ENCODE data around the gene C19orf18. TPM values are rescaled to one million over a fixed set of nuclear protein-coding genes. Genes with fewer than 3 reads are reported as not detected.

The C19orf18 gene
- total RNA-seq, 1 experiment from 2014 or later = 0.98 TPM

DNA sequence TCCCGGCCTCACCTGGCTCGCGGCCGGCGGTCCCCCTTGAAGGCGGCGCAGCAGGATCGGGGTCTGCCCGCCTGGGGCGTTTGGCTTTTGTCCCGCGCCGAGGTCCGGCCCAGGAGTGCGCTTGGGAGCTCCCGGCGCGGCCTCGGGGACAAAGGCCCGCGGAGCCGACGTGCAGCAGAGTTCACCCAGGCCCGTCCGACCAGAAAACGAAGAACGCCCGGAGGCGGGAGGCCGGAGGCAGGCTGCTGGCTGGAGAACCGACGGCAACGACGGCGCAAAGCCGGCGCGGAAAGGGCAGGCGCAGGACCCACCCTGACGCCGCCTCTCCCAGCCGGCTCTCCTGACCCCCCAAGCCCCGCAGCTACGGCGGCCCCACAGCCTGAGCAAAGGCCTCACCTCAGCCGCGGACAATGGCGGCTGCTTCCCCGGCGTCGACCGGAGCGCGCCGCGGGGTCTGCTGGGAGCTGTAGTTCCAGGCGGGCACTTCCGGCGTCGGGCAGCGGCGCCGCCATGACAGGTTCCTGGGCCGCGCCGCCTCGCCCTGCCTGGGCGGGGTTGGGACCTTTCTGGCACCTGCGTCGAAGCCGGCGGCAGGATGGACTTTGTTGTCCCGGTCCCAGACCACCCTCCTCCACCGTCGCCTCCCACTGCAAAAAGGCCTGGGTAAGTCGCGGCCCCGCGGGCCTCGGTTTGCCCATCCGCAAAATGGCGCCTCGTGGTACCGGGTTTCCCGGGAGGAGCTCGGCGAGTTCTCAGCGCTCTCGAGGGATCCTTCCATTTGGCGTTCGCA, 28.2 kb upstream of the C19orf18 start, which contains the start of gene ZNF606:
Gene ZNF606 (minus strand): TSS at position 437 of the 790 bp plus-strand sequence. CDS start 1,501 bp downstream, outside the sequence.
- BruUV-seq (replicated peaks) = no TSS peak
- H3K9me3 ChIP-seq (ENCODE audit: control insufficient read depth, insufficient read depth, low read depth, low read length) = peaks cover 63% of the 10 kb centered on the region
- DNase-seq (ENCODE audit: low read depth, low spot score) (no peak), ATAC-seq (peak; percentile 99)
- intact Hi-C loops (cut with micrococcal nuclease; ENCODE audit: unreplicated experiment) = no loop called here
- peak; percentile 38 for TF ChIP-seq TCF7L2 (IDR thresholded peaks at IDR 0.05; ENCODE audit: low read depth, low read length)
- TF ChIP-seq, protein P1, sequence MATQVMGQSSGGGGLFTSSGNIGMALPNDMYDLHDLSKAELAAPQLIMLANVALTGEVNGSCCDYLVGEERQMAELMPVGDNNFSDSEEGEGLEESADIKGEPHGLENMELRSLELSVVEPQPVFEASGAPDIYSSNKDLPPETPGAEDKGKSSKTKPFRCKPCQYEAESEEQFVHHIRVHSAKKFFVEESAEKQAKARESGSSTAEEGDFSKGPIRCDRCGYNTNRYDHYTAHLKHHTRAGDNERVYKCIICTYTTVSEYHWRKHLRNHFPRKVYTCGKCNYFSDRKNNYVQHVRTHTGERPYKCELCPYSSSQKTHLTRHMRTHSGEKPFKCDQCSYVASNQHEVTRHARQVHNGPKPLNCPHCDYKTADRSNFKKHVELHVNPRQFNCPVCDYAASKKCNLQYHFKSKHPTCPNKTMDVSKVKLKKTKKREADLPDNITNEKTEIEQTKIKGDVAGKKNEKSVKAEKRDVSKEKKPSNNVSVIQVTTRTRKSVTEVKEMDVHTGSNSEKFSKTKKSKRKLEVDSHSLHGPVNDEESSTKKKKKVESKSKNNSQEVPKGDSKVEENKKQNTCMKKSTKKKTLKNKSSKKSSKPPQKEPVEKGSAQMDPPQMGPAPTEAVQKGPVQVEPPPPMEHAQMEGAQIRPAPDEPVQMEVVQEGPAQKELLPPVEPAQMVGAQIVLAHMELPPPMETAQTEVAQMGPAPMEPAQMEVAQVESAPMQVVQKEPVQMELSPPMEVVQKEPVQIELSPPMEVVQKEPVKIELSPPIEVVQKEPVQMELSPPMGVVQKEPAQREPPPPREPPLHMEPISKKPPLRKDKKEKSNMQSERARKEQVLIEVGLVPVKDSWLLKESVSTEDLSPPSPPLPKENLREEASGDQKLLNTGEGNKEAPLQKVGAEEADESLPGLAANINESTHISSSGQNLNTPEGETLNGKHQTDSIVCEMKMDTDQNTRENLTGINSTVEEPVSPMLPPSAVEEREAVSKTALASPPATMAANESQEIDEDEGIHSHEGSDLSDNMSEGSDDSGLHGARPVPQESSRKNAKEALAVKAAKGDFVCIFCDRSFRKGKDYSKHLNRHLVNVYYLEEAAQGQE (IDR thresholded peaks at IDR 0.05; ENCODE audit: insufficient read depth in 1 of 2, low read depth in 2 of 2, low read length in 1 of 2) = no peak
- no peak for TF ChIP-seq SIN3A (IDR thresholded peaks at IDR 0.05; ENCODE audit: borderline replicate concordance, insufficient read depth, low read depth, low read length)
- TF ChIP-seq POLR2AphosphoS5 (IDR thresholded peaks at IDR 0.05; ENCODE audit: low read depth, low read length) = peak; percentile 87
- TF ChIP-seq, protein P2, sequence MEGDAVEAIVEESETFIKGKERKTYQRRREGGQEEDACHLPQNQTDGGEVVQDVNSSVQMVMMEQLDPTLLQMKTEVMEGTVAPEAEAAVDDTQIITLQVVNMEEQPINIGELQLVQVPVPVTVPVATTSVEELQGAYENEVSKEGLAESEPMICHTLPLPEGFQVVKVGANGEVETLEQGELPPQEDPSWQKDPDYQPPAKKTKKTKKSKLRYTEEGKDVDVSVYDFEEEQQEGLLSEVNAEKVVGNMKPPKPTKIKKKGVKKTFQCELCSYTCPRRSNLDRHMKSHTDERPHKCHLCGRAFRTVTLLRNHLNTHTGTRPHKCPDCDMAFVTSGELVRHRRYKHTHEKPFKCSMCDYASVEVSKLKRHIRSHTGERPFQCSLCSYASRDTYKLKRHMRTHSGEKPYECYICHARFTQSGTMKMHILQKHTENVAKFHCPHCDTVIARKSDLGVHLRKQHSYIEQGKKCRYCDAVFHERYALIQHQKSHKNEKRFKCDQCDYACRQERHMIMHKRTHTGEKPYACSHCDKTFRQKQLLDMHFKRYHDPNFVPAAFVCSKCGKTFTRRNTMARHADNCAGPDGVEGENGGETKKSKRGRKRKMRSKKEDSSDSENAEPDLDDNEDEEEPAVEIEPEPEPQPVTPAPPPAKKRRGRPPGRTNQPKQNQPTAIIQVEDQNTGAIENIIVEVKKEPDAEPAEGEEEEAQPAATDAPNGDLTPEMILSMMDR (IDR thresholded peaks at IDR 0.05) = no peak
- no peaks in the 10 kb centered on the region for H3K27me3 ChIP-seq (ENCODE audit: control insufficient read depth, insufficient read depth, low read length)
- peak within 1 kb of the TSS; percentile 85 for H3K27ac ChIP-seq (ENCODE audit: low read length)
- peaks cover 3% of the 10 kb centered on the region; the same call in 1 of the 2 replicates for H3K36me3 ChIP-seq (ENCODE audit: control insufficient read depth, insufficient read depth, low read length)
- ChIA-PET POLR2A (interaction anchor here (0.7 kb wide), 2 partner anchors 11 to 362 kb away, joined by 3 read pairs; no protein-coding TSS in a partner anchor), CTCF (no interaction called here)
- H3K4me1 ChIP-seq (ENCODE audit: control insufficient read depth, insufficient read depth, low read length) = no peaks in the 10 kb centered on the region
- peak within 1 kb of the TSS; percentile 71 to 90 for H3K4me3 ChIP-seq (ENCODE audit: low read depth in 2 of 2, low read length in 2 of 2)
- in situ Hi-C loops (cut with HindIII; ENCODE audit: low pct_unique_long_range_greater_than_20kb, low sequenced_read_pairs) = no loop called here

DNA sequence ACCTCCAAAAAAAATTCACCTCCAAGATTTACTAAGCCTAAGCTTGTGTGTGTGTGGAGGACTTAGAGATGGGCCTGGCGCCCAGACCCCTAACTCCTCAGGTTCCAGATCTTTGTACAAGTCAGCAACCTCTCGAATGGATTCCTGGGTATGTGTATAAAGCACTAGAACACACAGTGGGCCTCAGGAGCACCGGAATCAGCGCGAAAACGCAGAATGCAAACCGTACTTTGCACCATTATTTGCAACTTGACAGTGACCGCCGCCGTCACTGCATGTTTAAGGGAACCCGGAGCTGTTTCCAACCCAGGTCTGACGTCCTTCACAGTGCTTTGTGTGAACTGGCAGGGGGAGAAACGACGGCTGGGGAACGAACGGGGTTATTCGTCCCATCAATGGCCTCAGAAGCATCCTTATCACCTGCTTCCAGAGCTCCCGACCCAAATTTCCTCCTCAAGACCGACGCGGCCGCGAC, 27.6 kb upstream of the C19orf18 start:
- Histone ChIP-seq H3K36me3 (ENCODE audit: control insufficient read depth, insufficient read depth, low read length) (peaks cover 3% of the 10 kb centered on the region; the same call in 1 of the 2 replicates), H3K4me3 (ENCODE audit: low read depth in 2 of 2, low read length in 2 of 2) (peak overlapping the region; percentile 71 to 90), H3K27ac (ENCODE audit: low read length) (peak overlapping the region; percentile 85), H3K4me1 (ENCODE audit: control insufficient read depth, insufficient read depth, low read length) (no peaks in the 10 kb centered on the region), H3K27me3 (ENCODE audit: control insufficient read depth, insufficient read depth, low read length) (no peaks in the 10 kb centered on the region), H3K9me3 (ENCODE audit: control insufficient read depth, insufficient read depth, low read depth, low read length) (peaks cover 62% of the 10 kb centered on the region)
- intact Hi-C loops (cut with micrococcal nuclease; ENCODE audit: unreplicated experiment) (no loop called here), in situ Hi-C loops (cut with HindIII; ENCODE audit: low pct_unique_long_range_greater_than_20kb, low sequenced_read_pairs) (no loop called here)
- BruUV-seq (replicated peaks) = no TSS peak
- CTCF ChIA-PET = no interaction called here
- ATAC-seq = peak; percentile 46
- POLR2A ChIA-PET = interaction anchor here (0.7 kb wide), 2 partner anchors 10 to 362 kb away, joined by 3 read pairs; no protein-coding TSS in a partner anchor
- TF ChIP-seq SIN3A (IDR thresholded peaks at IDR 0.05; ENCODE audit: borderline replicate concordance, insufficient read depth, low read depth, low read length) = no peak
- TF ChIP-seq, protein P1 (IDR thresholded peaks at IDR 0.05; ENCODE audit: insufficient read depth in 1 of 2, low read depth in 2 of 2, low read length in 1 of 2) = no peak
- TF ChIP-seq POLR2AphosphoS5 (IDR thresholded peaks at IDR 0.05; ENCODE audit: low read depth, low read length) = no peak
- TF ChIP-seq TCF7L2 (IDR thresholded peaks at IDR 0.05; ENCODE audit: low read depth, low read length) = no peak
- TF ChIP-seq, protein P2 (IDR thresholded peaks at IDR 0.05) = no peak
- no peak for DNase-seq (ENCODE audit: low read depth, low spot score)
